Trophoblast cell (in vitro differentiated cells and primary cell): ENCODE results near the gene ZNF319.

Experiments used
- DNase-seq, 2 donors: peaks; one replicate each; pipeline ENCODE4 v3.0.0-alpha.2; 2016
- H2AFZ ChIP-seq: 2 replicates; pipeline ENCODE4 v1.6.1; 2013; ENCODE audit warnings: low read length, moderate library complexity, mild to moderate bottlenecking; ENCODE audit not compliant: insufficient read depth, poor library complexity
- H2AK5ac ChIP-seq: 2 replicates; pipeline ENCODE4 v1.6.1; 2013; ENCODE audit warnings: mild to moderate bottlenecking, low read length
- H2BK120ac ChIP-seq: 2 replicates; pipeline ENCODE4 v1.6.1; 2013; ENCODE audit warnings: low read length, mild to moderate bottlenecking, moderate library complexity; ENCODE audit not compliant: insufficient read depth, poor library complexity
- H2BK12ac ChIP-seq: 2 replicates; pipeline ENCODE4 v1.6.1; 2013; ENCODE audit warnings: mild to moderate bottlenecking, low read length, moderate library complexity
- H2BK5ac ChIP-seq: 2 replicates; pipeline ENCODE4 v1.6.1; 2013; ENCODE audit warnings: low read length, low read depth, moderate library complexity, mild to moderate bottlenecking; ENCODE audit not compliant: poor library complexity
- H3K14ac ChIP-seq: 2 replicates; pipeline ENCODE4 v1.6.1; 2013; ENCODE audit warnings: mild to moderate bottlenecking, low read length
- H3K18ac ChIP-seq: 2 replicates; pipeline ENCODE4 v1.6.1; 2013; ENCODE audit warnings: mild to moderate bottlenecking, low read length
- H3K23ac ChIP-seq: 2 replicates; pipeline ENCODE4 v1.6.1; 2013; ENCODE audit warnings: low read length
- H3K27ac ChIP-seq: 2 replicates; pipeline ENCODE4 v1.5.1; 2013; ENCODE audit warnings: low read depth, mild to moderate bottlenecking, inconsistent platforms, low read length, moderate library complexity
- H3K27me3 ChIP-seq: 2 replicates; pipeline ENCODE4 v1.6.1; 2013; ENCODE audit warnings: inconsistent platforms, mild to moderate bottlenecking, low read length, moderate library complexity; ENCODE audit not compliant: insufficient read depth
- H3K36me3 ChIP-seq, 2 experiments: 1 replicate in 1 of 2; 2 replicates in 1 of 2; pipeline ENCODE4 v1.6.1; 2013; ENCODE audit warnings: low read length in 2 of 2, mild to moderate bottlenecking in 2 of 2, moderate library complexity in 1 of 2; ENCODE audit not compliant: insufficient read depth in 2 of 2, control insufficient read depth in 1 of 2
- H3K4ac ChIP-seq: 2 replicates; pipeline ENCODE4 v1.6.1; 2013; ENCODE audit warnings: low read depth, mild to moderate bottlenecking, low read length, moderate library complexity
- H3K4me1 ChIP-seq, 2 experiments: 1 replicate in 1 of 2; 2 replicates in 1 of 2; pipeline ENCODE4 v1.6.1; 2013; ENCODE audit warnings: low read length in 2 of 2, mild to moderate bottlenecking in 2 of 2, moderate library complexity in 1 of 2; ENCODE audit not compliant: insufficient read depth in 2 of 2, control insufficient read depth in 1 of 2
- H3K4me2 ChIP-seq: 2 replicates; pipeline ENCODE4 v1.6.1; 2013; ENCODE audit warnings: inconsistent platforms, mild to moderate bottlenecking, low read length, moderate library complexity
- H3K4me3 ChIP-seq: 2 replicates; pipeline ENCODE4 v1.5.1; 2013; ENCODE audit warnings: mild to moderate bottlenecking, low read depth, low read length, inconsistent platforms
- H3K79me1 ChIP-seq: one replicate; pipeline ENCODE4 v1.6.1; 2013; ENCODE audit warnings: low read length
- H3K79me2 ChIP-seq: 2 replicates; pipeline ENCODE4 v1.6.1; 2013; ENCODE audit warnings: low read length, mild to moderate bottlenecking; ENCODE audit not compliant: control insufficient read depth, insufficient read depth, poor library complexity
- H3K9ac ChIP-seq: 2 replicates; pipeline ENCODE4 v1.6.1; 2013; ENCODE audit warnings: mild to moderate bottlenecking, low read length
- H3K9me3 ChIP-seq: 2 replicates; pipeline ENCODE4 v1.6.1; 2013; ENCODE audit warnings: low read depth, mild to moderate bottlenecking, control low read depth, inconsistent platforms, low read length; ENCODE audit not compliant: insufficient read depth
- H4K12ac ChIP-seq: 2 replicates; pipeline ENCODE4 v1.6.1; 2013; ENCODE audit warnings: low read depth, mild to moderate bottlenecking, low read length, moderate library complexity
- H4K8ac ChIP-seq: 2 replicates; pipeline ENCODE4 v1.6.1; 2013; ENCODE audit warnings: low read depth, mild to moderate bottlenecking, low read length, moderate library complexity
- H4K91ac ChIP-seq: one replicate; pipeline ENCODE4 v1.6.1; 2013; ENCODE audit warnings: low read depth, mild to moderate bottlenecking, low read length, moderate library complexity
- WGBS: extraction: QIAGEN DNeasy Blood & Tissue Kit; methylation state at CpG from one replicate; pipeline ENCODE4 v1.1.7; 2013; ENCODE audit warnings: missing lambda C conversion rate; ENCODE audit not compliant: insufficient read length, insufficient coverage; ENCODE audit errors: extremely low coverage; 5-methylcytosine and 5-hydroxymethylcytosine counted together

The ZNF319 gene

GRCh38 chr16:57977418-57978069, 22.9 kb downstream of the ZNF319 start:
- H3K4me3 ChIP-seq: peak overlapping the region; percentile 40
- no peaks in the 10 kb centered on the region for H3K79me2 ChIP-seq
- H2BK5ac ChIP-seq: no peak overlapping the region
- WGBS: no CpG with 5 or more reads among the region's 12 CpGs
- no peak overlapping the region for H2AK5ac ChIP-seq
- no peaks in the 10 kb centered on the region for H3K4me1 ChIP-seq
- no peak overlapping the region for H2BK120ac ChIP-seq
- H2AFZ ChIP-seq: no peak overlapping the region
- no peak for DNase-seq
- no peak overlapping the region for H3K27ac ChIP-seq
- H2BK12ac ChIP-seq: no peak overlapping the region
- no peak overlapping the region for H4K12ac ChIP-seq
- H3K9me3 ChIP-seq: peaks cover 1% of the 10 kb centered on the region
- no peak overlapping the region for H4K8ac ChIP-seq
- H3K18ac ChIP-seq: no peak overlapping the region
- H3K27me3 ChIP-seq: no peaks in the 10 kb centered on the region
- no peak overlapping the region for H3K23ac ChIP-seq
- no peak overlapping the region for H3K9ac ChIP-seq
- H3K79me1 ChIP-seq: no peaks in the 10 kb centered on the region
- no peak overlapping the region for H3K4ac ChIP-seq
- H3K36me3 ChIP-seq: no peaks in the 10 kb centered on the region
- H3K14ac ChIP-seq: no peak overlapping the region
- no peak overlapping the region for H3K4me2 ChIP-seq
- H4K91ac ChIP-seq: no peak overlapping the region

- Histone ChIP-seq H3K14ac (no peak overlapping the region), H2BK120ac (no peak overlapping the region), H4K12ac (no peak overlapping the region), H3K9me3 (peaks cover 1% of the 10 kb centered on the region), H3K4me1 (no peaks in the 10 kb centered on the region), H3K18ac (no peak overlapping the region), H2BK12ac (no peak overlapping the region), H3K79me2 (no peaks in the 10 kb centered on the region), H3K79me1 (no peaks in the 10 kb centered on the region), H2AFZ (no peak overlapping the region), H3K27me3 (no peaks in the 10 kb centered on the region), H3K23ac (no peak overlapping the region), H3K9ac (no peak overlapping the region), H3K4me3 (no peak overlapping the region), H2AK5ac (no peak overlapping the region), H3K27ac (no peak overlapping the region), H4K91ac (no peak overlapping the region), H3K4ac (no peak overlapping the region), H2BK5ac (no peak overlapping the region), H3K4me2 (no peak overlapping the region), H3K36me3 (no peaks in the 10 kb centered on the region), H4K8ac (no peak overlapping the region)
- no CpG with 5 or more reads among the region's 2 CpGs for WGBS
- DNase-seq: no peak
Measured at GRCh38 chr16:57976331-57976796, 24.1 kb downstream of the ZNF319 start.

GRCh38 chr16:57972306-57972705, 28.2 kb downstream of the ZNF319 start:
- Histone ChIP-seq H3K4me2 (no peak overlapping the region), H3K79me1 (no peaks in the 10 kb centered on the region), H3K4me1 (no peaks in the 10 kb centered on the region)

GRCh38 chr16:57971848-57972247, 28.6 kb downstream of the ZNF319 start:
- Histone ChIP-seq H2BK12ac (no peak overlapping the region), H2BK120ac (no peak overlapping the region), H2AFZ (no peak overlapping the region), H2AK5ac (no peak overlapping the region), H3K27me3 (no peaks in the 10 kb centered on the region), H2BK5ac (no peak overlapping the region), H4K8ac (no peak overlapping the region), H3K9ac (no peak overlapping the region), H3K79me1 (no peaks in the 10 kb centered on the region), H3K4me3 (no peak overlapping the region), H3K4ac (no peak overlapping the region), H3K36me3 (no peaks in the 10 kb centered on the region), H3K14ac (no peak overlapping the region), H3K4me2 (no peak overlapping the region), H3K4me1 (no peaks in the 10 kb centered on the region), H3K18ac (no peak overlapping the region), H4K91ac (no peak overlapping the region), H3K23ac (no peak overlapping the region), H3K9me3 (peaks cover 2% of the 10 kb centered on the region), H4K12ac (no peak overlapping the region), H3K27ac (no peak overlapping the region), H3K79me2 (no peaks in the 10 kb centered on the region)
- no peak for DNase-seq
- no CpG with 5 or more reads among the region's 1 CpG for WGBS

More at GRCh38 chr16:57972306-57972705, 28.2 kb downstream of the ZNF319 start:
- Histone ChIP-seq H4K12ac (no peak overlapping the region), H4K8ac (no peak overlapping the region), H3K9ac (no peak overlapping the region), H3K9me3 (peaks cover 2% of the 10 kb centered on the region), H3K27me3 (no peaks in the 10 kb centered on the region), H2BK5ac (no peak overlapping the region), H3K23ac (no peak overlapping the region), H3K14ac (no peak overlapping the region), H3K4me3 (no peak overlapping the region), H2AK5ac (no peak overlapping the region), H4K91ac (no peak overlapping the region), H3K27ac (no peak overlapping the region), H3K18ac (no peak overlapping the region), H2BK12ac (no peak overlapping the region), H3K4ac (no peak overlapping the region), H3K79me2 (no peaks in the 10 kb centered on the region), H2BK120ac (no peak overlapping the region), H3K36me3 (no peaks in the 10 kb centered on the region), H2AFZ (no peak overlapping the region)
- DNase-seq: no peak
- WGBS: no CpG with 5 or more reads among the region's 4 CpGs
